ENCODE results near the gene ALOX12B.

DNA sequence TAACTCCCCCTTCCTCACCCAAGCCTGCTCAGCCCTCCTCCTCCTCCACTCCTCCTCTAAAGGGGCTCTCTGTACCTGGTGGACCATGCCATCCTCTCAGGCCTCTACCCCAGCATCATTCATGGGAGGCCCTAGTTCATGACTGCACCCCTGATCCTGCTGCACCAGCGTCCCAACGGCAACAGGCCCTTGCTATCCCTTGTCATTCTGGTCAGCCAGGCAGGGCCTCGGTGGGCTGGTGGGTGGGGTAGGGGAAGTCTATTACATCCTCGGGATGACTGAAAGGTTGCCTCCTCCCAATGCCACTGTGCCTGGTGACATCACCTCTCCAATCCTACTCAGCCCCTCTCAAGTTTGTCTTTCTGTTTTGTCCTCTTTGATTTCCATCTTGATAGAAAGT is 19.7 kb downstream of the ALOX12B start:
- TF ChIP-seq POLR2A (IDR thresholded peaks at IDR 0.05) = no peak
- TF ChIP-seq, protein P1, sequence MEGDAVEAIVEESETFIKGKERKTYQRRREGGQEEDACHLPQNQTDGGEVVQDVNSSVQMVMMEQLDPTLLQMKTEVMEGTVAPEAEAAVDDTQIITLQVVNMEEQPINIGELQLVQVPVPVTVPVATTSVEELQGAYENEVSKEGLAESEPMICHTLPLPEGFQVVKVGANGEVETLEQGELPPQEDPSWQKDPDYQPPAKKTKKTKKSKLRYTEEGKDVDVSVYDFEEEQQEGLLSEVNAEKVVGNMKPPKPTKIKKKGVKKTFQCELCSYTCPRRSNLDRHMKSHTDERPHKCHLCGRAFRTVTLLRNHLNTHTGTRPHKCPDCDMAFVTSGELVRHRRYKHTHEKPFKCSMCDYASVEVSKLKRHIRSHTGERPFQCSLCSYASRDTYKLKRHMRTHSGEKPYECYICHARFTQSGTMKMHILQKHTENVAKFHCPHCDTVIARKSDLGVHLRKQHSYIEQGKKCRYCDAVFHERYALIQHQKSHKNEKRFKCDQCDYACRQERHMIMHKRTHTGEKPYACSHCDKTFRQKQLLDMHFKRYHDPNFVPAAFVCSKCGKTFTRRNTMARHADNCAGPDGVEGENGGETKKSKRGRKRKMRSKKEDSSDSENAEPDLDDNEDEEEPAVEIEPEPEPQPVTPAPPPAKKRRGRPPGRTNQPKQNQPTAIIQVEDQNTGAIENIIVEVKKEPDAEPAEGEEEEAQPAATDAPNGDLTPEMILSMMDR (IDR thresholded peaks at IDR 0.05) = no peak

Measured in esophagus squamous epithelium (tissue), 4 donors.